Right atrium auricular region (tissue), 2 donors: ENCODE data around the gene SP110. TPM values are rescaled to one million over a fixed set of nuclear protein-coding genes. Genes with fewer than 3 reads are reported as not detected.

Experiments
- DNase-seq: peaks from one replicate; pipeline ENCODE4 v3.0.0-alpha.2; 2019; ENCODE audit warnings: low spot score
- H3K27ac ChIP-seq, 2 donors: fragments of 200-600 bp; sonication (generic); 1 replicate in 1 of 2; 2 replicates in 1 of 2; pipeline ENCODE4 v1.5.1; 2016 to 2019
- H3K27me3 ChIP-seq, 2 donors: fragments of 200-600 bp; sonication (generic); one replicate each; pipeline versions ENCODE4 v1.5.1 to v1.6.0; 2017 to 2019
- H3K36me3 ChIP-seq: fragments of 200-600 bp; sonication (generic); one replicate; pipeline ENCODE4 v1.5.1; 2016
- H3K4me1 ChIP-seq, 2 donors: fragments of 200-600 bp; sonication (generic); one replicate each; pipeline versions ENCODE4 v1.5.1 to v1.6.0; 2017 to 2019
- H3K4me3 ChIP-seq, 2 donors: fragments of 200-600 bp; sonication (generic); 1 replicate in 1 of 2; 2 replicates in 1 of 2; pipeline ENCODE4 v1.5.1; 2017 to 2019; ENCODE audit warnings: mild to moderate bottlenecking in 1 of 2, moderate library complexity in 1 of 2
- H3K9me3 ChIP-seq, 2 donors: fragments of 200-600 bp; sonication (generic); one replicate each; pipeline ENCODE4 v1.5.1; 2019
- total RNA-seq, 2 donors: library from RNA; depleted of rRNA; stranded (reverse); fragments of >200 nt; gene quantifications; one replicate each; pipeline ENCODE4 v1.1.0, GENCODE V29; 2016
- TF ChIP-seq, protein P1 (sequence below), 2 donors: fragments of 200-600 bp; sonication (generic); IDR thresholded peaks; one replicate each; pipeline ENCODE4 v1.5.1; 2019; ENCODE audit warnings: antibody characterized with exemption in 2 of 2

SP110 gene
- total RNA-seq, 2 donors from 2014 or later: 7.5 to 10.3 TPM

DNA sequence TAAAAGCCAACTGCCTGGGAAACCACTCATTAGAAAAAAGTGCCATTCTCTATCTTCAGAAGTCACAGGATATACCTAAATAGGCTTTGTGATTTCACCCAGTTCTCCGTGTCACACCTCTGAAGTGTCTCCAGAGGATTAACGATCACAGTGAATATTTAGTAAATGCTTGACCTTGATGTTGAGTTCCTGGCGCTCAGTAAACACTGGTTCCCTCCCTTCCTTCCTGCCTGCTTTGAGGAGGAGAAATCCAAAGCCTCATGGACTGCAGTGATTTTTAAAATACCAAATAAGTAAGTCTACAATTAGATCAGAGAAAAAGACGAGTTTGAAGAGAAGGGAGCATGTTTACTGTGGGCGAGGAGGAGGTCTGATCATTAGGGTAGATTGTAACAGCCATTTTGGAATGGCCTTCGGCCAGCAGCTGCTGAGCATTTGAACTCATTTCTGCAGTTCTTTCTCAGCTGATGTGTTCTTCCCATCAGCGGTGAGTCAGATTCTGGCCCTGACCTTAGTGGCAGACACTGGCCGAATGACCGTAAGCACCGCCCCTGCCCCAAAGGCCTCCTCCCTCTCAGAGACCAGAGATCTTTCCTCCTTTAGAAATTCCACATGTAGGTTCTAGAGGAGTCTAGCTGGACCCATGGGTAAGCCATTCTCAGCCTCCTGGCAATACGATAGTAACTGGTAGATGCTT lies 89.0 kb downstream of the SP110 start:
- Histone ChIP-seq H3K36me3 (no peaks in the 10 kb centered on the region), H3K4me1 (peaks cover 0 to 26% of the 10 kb centered on the region in 2 donors), H3K9me3 (peaks cover 0 to 13% of the 10 kb centered on the region in 2 donors), H3K27ac (peak overlapping the region; percentile 69 to 76), H3K4me3 (no peak overlapping the region), H3K27me3 (no peaks in the 10 kb centered on the region)
- DNase-seq: peak; percentile 74
- TF ChIP-seq, protein P1, sequence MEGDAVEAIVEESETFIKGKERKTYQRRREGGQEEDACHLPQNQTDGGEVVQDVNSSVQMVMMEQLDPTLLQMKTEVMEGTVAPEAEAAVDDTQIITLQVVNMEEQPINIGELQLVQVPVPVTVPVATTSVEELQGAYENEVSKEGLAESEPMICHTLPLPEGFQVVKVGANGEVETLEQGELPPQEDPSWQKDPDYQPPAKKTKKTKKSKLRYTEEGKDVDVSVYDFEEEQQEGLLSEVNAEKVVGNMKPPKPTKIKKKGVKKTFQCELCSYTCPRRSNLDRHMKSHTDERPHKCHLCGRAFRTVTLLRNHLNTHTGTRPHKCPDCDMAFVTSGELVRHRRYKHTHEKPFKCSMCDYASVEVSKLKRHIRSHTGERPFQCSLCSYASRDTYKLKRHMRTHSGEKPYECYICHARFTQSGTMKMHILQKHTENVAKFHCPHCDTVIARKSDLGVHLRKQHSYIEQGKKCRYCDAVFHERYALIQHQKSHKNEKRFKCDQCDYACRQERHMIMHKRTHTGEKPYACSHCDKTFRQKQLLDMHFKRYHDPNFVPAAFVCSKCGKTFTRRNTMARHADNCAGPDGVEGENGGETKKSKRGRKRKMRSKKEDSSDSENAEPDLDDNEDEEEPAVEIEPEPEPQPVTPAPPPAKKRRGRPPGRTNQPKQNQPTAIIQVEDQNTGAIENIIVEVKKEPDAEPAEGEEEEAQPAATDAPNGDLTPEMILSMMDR (IDR thresholded peaks at IDR 0.05): no peak

DNA sequence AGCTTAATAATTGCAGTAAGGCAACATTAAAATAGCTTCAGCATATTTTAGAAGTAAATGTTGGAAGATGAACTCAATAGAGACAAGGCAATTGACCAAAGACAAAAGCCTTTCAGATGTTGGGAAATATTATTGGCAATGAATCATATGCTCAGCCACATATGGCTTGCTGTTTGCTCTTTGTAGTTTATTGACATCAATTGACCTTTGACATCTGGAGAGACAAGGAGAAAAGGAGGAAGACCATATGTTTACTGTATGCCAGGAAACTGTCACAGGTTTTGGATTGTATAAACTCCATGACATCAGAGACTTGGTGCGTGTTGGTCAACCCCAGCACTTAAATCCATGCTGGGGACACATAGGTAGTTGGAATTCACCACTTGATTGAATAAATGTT lies 90.4 kb downstream of the SP110 start:
- peaks cover 0 to 13% of the 10 kb centered on the region in 2 donors for H3K9me3 ChIP-seq
- no peaks in the 10 kb centered on the region for H3K27me3 ChIP-seq
- H3K27ac ChIP-seq: peak overlapping the region; percentile 24 to 37
- TF ChIP-seq, protein P1 (IDR thresholded peaks at IDR 0.05): no peak
- no peaks in the 10 kb centered on the region for H3K36me3 ChIP-seq
- peaks cover 0 to 26% of the 10 kb centered on the region in 2 donors for H3K4me1 ChIP-seq
- DNase-seq: no peak
- no peak overlapping the region for H3K4me3 ChIP-seq

DNA sequence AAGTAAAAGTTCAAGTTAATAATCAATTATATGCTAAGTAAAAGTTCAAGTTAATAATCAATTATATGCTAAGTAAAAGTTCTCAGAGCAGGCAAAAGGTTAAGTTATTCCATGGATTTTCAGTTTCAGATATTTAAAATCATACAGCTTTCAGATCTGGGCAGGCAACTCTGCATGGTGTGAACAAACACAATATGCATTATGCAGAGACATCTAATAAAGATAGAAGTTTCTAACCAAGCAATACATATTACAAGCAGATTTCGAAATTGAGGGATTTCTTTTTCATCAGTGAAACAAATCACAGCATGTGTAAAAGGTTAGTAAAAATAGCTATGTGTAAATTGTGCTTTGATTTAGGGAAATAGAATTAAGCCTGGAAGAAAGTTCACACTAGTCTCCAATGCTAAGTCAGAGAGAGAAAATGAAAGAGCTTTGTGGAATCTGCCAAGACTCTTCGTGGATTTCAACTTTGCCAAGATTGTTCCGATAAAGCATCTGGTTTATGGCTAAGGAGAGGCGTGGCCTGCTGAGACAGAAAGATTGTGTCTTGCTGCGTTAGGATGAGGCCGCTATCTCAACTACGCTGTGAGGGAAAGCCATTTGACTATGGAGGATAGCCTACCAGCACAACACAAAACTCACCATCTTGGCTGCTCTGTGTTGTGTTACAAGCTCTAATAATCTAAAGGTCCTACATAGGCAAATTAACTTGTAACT lies 91.0 kb downstream of the SP110 start:
- peaks cover 0 to 26% of the 10 kb centered on the region in 2 donors for H3K4me1 ChIP-seq
- no peak overlapping the region for H3K4me3 ChIP-seq
- no peak for DNase-seq
- no peaks in the 10 kb centered on the region for H3K36me3 ChIP-seq
- no peaks in the 10 kb centered on the region for H3K27me3 ChIP-seq
- peaks cover 0 to 7% of the 10 kb centered on the region in 2 donors for H3K9me3 ChIP-seq
- H3K27ac ChIP-seq: peak overlapping the region; percentile 24 to 37
- TF ChIP-seq, protein P1 (IDR thresholded peaks at IDR 0.05): no peak

DNA sequence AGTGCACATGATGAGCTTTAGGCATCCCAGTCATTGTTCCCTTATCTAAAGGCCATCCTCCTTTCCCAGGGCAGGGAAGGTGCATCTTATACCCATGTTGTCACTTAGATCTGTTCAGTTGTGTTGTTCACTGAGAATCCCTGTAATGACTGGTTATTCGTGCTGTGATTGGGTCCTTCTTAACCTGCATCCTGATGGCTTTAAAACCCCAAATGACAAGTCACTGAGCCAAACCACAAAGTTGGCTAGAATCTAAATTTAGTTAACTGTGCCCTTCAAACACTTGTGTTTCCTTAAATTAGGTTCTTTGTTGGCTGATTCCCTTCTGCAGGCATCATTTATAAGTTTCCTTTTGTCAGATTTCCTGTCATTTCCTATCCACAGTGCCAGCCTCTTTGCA lies 92.6 kb downstream of the SP110 start:
- Histone ChIP-seq H3K4me1 (peaks cover 0 to 26% of the 10 kb centered on the region in 2 donors), H3K4me3 (no peak overlapping the region), H3K27me3 (no peaks in the 10 kb centered on the region), H3K36me3 (no peaks in the 10 kb centered on the region), H3K27ac (no peak overlapping the region), H3K9me3 (no peaks in the 10 kb centered on the region)
- TF ChIP-seq, protein P1 (IDR thresholded peaks at IDR 0.05): no peak
- DNase-seq: no peak

DNA sequence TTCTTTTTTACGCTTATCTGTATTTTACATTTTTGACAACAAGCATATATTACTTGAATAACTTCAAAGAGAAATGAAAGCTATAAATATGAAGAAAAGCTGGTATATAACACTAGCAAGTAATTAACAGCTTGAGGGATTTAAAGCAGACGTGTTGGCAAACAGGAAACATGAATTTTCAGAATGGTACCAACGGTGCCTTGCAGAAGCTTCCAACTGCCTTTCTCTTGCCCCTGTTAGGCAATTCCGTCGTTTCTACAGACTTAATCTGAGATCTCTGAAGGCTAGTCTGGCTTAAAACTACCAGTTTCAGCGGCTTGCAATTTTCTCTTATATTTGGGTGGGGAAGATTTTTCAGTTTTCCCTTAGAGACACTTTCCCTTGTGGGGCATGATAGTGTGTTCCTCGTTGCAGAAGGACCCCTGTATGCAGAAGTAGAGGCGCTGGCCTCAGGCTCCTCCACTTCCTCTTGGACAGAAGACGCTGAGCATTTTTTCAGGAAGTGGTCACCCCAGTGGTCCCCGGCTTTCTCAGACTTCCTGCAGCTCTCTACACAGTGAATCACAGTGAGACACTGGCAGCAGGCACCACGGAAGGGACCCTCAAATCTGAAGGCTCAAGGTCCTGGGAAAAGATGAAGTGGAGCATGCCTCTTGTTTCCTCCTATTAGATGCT lies 94.9 kb downstream of the SP110 start:
- TF ChIP-seq, protein P1 (IDR thresholded peaks at IDR 0.05): no peak
- H3K4me3 ChIP-seq: no peak overlapping the region
- H3K4me1 ChIP-seq: peaks cover 0 to 6% of the 10 kb centered on the region in 2 donors
- H3K9me3 ChIP-seq: peaks cover 0 to 4% of the 10 kb centered on the region in 2 donors
- H3K27me3 ChIP-seq: no peaks in the 10 kb centered on the region
- H3K27ac ChIP-seq: no peak overlapping the region
- H3K36me3 ChIP-seq: no peaks in the 10 kb centered on the region
- no peak for DNase-seq
